Measurements from ENCODE around the gene TNKS1BP1. TPM values are rescaled to one million over a fixed set of nuclear protein-coding genes. Genes with fewer than 3 reads are reported as not detected.

Gene TNKS1BP1
- total and polyA plus RNA-seq, 9 of the 15 experiments (the other 6 are each of a cell fraction or from before 2014, with no cell fraction given), result 1.1 to 47.2 (median 10.9) TPM

DNA sequence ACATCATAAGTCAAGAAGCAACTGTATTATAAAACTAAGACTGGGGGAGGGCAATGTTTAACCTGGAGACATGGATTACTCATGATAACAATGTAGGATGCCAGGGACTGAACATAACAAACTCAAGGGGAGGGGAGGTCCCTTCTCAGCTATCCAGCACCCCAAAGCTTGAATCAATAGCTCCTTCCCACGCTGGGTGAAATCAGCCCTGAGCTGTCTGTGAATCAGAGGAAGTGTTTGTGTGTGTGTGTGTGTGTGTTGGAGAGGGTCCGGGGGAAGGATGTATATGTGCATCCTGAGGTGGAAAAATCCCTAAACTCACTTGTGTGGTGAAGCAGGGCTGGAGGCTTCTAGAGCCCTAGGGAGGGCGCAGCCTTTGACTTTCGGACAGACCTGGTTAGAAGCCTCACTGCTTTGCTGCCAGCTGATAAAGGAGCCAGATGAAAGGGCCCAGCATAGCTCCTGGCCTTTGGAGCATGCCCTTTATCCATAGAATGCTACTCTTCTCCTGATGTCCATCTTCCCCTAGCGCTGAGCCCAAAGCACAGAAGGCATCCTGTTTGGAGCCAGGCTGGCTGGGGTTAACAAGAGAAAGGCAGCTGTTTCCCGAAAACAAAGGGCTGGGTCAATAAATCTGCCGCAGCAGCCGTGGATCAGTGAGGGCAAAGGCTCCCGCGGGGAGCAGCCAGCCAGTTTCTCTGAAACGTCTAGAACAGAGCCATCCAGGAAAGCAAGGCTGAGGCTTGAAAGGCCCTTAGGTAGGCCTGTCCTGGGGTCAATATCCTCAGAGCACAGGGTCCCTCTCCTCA, 35.8 kb downstream of the TNKS1BP1 start (continued):
- TF ChIP-seq XRCC4 (IDR thresholded peaks at IDR 0.05; ENCODE audit: extremely low read depth, insufficient read depth, insufficient read length), result no peak
- TF ChIP-seq, protein P1, sequence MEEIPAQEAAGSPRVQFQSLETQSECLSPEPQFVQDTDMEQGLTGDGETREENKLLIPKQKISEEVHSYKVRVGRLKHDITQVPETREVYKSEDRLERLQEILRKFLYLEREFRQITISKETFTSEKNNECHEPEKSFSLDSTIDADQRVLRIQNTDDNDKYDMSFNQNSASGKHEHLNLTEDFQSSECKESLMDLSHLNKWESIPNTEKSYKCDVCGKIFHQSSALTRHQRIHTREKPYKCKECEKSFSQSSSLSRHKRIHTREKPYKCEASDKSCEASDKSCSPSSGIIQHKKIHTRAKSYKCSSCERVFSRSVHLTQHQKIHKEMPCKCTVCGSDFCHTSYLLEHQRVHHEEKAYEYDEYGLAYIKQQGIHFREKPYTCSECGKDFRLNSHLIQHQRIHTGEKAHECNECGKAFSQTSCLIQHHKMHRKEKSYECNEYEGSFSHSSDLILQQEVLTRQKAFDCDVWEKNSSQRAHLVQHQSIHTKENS (CRISPR knock-in tag; IDR thresholded peaks at IDR 0.05), result no peak
- TF ChIP-seq U2AF1 (optimal IDR thresholded peaks at IDR 0.05; ENCODE audit: low read depth, low read length), result no peak
- TF ChIP-seq, protein P2, sequence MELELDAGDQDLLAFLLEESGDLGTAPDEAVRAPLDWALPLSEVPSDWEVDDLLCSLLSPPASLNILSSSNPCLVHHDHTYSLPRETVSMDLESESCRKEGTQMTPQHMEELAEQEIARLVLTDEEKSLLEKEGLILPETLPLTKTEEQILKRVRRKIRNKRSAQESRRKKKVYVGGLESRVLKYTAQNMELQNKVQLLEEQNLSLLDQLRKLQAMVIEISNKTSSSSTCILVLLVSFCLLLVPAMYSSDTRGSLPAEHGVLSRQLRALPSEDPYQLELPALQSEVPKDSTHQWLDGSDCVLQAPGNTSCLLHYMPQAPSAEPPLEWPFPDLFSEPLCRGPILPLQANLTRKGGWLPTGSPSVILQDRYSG (tag; conservative IDR thresholded peaks at IDR 0.05; ENCODE audit: low read depth), result no peak

DNA sequence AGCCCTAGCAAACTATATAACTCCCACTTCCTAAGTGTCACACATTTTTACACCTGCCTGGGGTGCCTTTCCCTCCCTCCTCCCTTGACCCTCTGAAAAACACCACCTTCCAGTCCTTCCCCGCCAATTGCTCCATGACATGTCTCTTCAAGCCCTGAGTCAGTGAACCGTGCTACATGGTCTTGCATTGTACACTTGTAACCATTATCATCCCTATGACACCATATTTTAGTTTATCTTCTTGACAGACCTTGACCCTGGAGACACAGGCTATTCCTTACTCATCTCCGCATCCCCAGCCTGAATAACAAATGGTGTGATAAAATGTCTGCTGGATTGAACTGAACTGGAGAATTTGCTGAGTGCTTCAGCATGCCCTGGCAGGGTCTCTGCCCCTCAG, 36.9 kb downstream of the TNKS1BP1 start:
- Histone ChIP-seq H3K27me3 (ENCODE audit: control insufficient read depth in 2 of 2, insufficient read depth in 2 of 2, low read length in 2 of 2) (peaks cover 24 to 29% of the 10 kb centered on the region in 2 experiments; a peak in 4 of 5 replicates), H3K4me3 (no peak overlapping the region), H3K27ac (ENCODE audit: extremely low read depth, low read depth, low read length) (no peak overlapping the region), H3K9me3 (replicated peaks; ENCODE audit: control insufficient read depth, insufficient read depth, low read depth, low read length) (no peaks in the 10 kb centered on the region), H3K79me2 (ENCODE audit: control insufficient read depth, insufficient read depth, low read length) (no peaks in the 10 kb centered on the region), H4K20me1 (replicated peaks; ENCODE audit: control insufficient read depth, insufficient read depth, low read length) (no peaks in the 10 kb centered on the region), H3K36me3 (ENCODE audit: control insufficient read depth, insufficient read depth, low read length) (no peaks in the 10 kb centered on the region), H3K9me1 (ENCODE audit: control insufficient read depth, insufficient read depth, low read length) (no peaks in the 10 kb centered on the region), H2AFZ (ENCODE audit: low read depth, low read length) (no peak overlapping the region), H3K4me1 (replicated peaks in 1 of 2; ENCODE audit: control insufficient read depth in 2 of 2, insufficient read depth in 2 of 2, low read length in 2 of 2) (peaks cover 0 to under 1% of the 10 kb centered on the region in 2 experiments; a peak in 3 of 5 replicates), H3K4me2 (ENCODE audit: insufficient read depth, low read length) (no peak overlapping the region), H3K9ac (ENCODE audit: insufficient read depth in 1 of 2, low read depth in 2 of 2, low read length in 2 of 2) (no peak overlapping the region)
- CTCF ChIA-PET (ENCODE audit: low intra/inter-chr PET ratio), result no interaction called here
- DNase-seq (ENCODE audit: extremely low read depth in 1 of 4, low spot score in 3 of 4) (peak in 1 of 4 experiments; percentile 20), FAIRE-seq (no peak), ATAC-seq (no peak)
- no TSS peak for BruUV-seq (replicated peaks)
- in situ Hi-C loops (cut with MboI), result no loop called here
- POLR2A ChIA-PET, result no interaction called here
- intact Hi-C loops (cut with micrococcal nuclease), result no loop called here
- 5% methylated on average over 3 of the region's 3 CpGs for WGBS (ENCODE audit: insufficient coverage, low coverage, missing lambda C conversion rate)
- TF ChIP-seq FOSL1 (tag; conservative IDR thresholded peaks at IDR 0.05) (peak; percentile 24; the same call in 1 of the 2 replicates), NR2F6 (CRISPR knock-in tag; IDR thresholded peaks at IDR 0.05) (no peak), ARID1B (IDR thresholded peaks at IDR 0.05) (0 out of 2 replicates have a peak, but pooled peaks have one; percentile 10), CBFA2T3 (IDR thresholded peaks at IDR 0.05) (peak; percentile 63)
- TF ChIP-seq, protein P3, sequence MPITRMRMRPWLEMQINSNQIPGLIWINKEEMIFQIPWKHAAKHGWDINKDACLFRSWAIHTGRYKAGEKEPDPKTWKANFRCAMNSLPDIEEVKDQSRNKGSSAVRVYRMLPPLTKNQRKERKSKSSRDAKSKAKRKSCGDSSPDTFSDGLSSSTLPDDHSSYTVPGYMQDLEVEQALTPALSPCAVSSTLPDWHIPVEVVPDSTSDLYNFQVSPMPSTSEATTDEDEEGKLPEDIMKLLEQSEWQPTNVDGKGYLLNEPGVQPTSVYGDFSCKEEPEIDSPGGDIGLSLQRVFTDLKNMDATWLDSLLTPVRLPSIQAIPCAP (CRISPR knock-in tag; IDR thresholded peaks at IDR 0.05; ENCODE audit: borderline replicate concordance), result no peak
- TF ChIP-seq, protein P4, sequence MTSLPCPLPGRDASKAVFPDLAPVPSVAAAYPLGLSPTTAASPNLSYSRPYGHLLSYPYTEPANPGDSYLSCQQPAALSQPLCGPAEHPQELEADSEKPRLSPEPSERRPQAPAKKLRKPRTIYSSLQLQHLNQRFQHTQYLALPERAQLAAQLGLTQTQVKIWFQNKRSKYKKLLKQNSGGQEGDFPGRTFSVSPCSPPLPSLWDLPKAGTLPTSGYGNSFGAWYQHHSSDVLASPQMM (CRISPR knock-in tag; IDR thresholded peaks at IDR 0.05), result no peak
- TF ChIP-seq, protein P5, sequence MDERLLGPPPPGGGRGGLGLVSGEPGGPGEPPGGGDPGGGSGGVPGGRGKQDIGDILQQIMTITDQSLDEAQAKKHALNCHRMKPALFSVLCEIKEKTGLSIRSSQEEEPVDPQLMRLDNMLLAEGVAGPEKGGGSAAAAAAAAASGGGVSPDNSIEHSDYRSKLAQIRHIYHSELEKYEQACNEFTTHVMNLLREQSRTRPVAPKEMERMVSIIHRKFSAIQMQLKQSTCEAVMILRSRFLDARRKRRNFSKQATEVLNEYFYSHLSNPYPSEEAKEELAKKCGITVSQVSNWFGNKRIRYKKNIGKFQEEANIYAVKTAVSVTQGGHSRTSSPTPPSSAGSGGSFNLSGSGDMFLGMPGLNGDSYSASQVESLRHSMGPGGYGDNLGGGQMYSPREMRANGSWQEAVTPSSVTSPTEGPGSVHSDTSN (CRISPR knock-in tag; IDR thresholded peaks at IDR 0.05; ENCODE audit: low read depth), result no peak
- TF ChIP-seq, protein P5 (tag; conservative IDR thresholded peaks at IDR 0.05; ENCODE audit: low read depth), result peak; percentile 22; the same call in 1 of the 2 replicates

Data from K562 (cell line).